Activated CD8-positive, alpha-beta T cell treated with anti-CD3 and anti-CD28 coated beads, Interleukin-2, amount 10 ng/mL, durations not matched to agents 7 days and 5 days (primary cell): ENCODE data around the gene EN1. TPM values are rescaled to one million over a fixed set of nuclear protein-coding genes. Genes with fewer than 3 reads are reported as not detected.

Experiments
- total RNA-seq, 2 experiments: library from RNA; stranded (reverse); gene quantifications; one replicate each; pipeline ENCODE4 v1.2.3, GENCODE V29; 2021

EN1 gene
- total RNA-seq, 2 experiments from 2014 or later = not detected

Other genes with a start within 250 kb of the EN1 start
- not detected for gene MARCO, start 94.5 kb upstream of the EN1 start, total RNA-seq